ENCODE measurements around the gene ADAP1. TPM values are rescaled to one million over a fixed set of nuclear protein-coding genes. Genes with fewer than 3 reads are reported as not detected.

Gene ADAP1
- total and polyA plus RNA-seq, 2 experiments from 2014 or later = 0.24 to 1.1 TPM

- H3K9ac ChIP-seq = no peak overlapping the region
- in situ Hi-C loops (cut with MboI) = no loop called here
- H3K4me1 ChIP-seq (ENCODE audit: insufficient read depth) = no peaks in the 10 kb centered on the region
- no peaks in the 10 kb centered on the region for H3F3A ChIP-seq (ENCODE audit: insufficient read depth)
- DNase-seq = no peak
- 68 to 69% methylated on average over 26 of the region's 28 CpGs for WGBS, 2 experiments (ENCODE audit: low coverage in 1 of 2, low lambda C conversion rate in 2 of 2, missing lambda C conversion rate in 2 of 2)
- no peaks in the 10 kb centered on the region for H3K79me2 ChIP-seq (ENCODE audit: insufficient read depth)
- H3K4me3 ChIP-seq = no peak overlapping the region
- H3K4me2 ChIP-seq (ENCODE audit: unreplicated experiment) = no peak overlapping the region
- H2AFZ ChIP-seq = no peak overlapping the region
- no peaks in the 10 kb centered on the region for H3K9me2 ChIP-seq (ENCODE audit: insufficient read depth)
- H3K27ac ChIP-seq = no peak overlapping the region
- no peaks in the 10 kb centered on the region; the same call in 1 of the 2 replicates for H3K27me3 ChIP-seq (replicated peaks; ENCODE audit: insufficient read depth)
- H4K20me1 ChIP-seq (ENCODE audit: insufficient read depth) = no peaks in the 10 kb centered on the region
- no peaks in the 10 kb centered on the region for H3K9me3 ChIP-seq (ENCODE audit: low read depth)
- no peaks in the 10 kb centered on the region for H3K36me3 ChIP-seq (ENCODE audit: low read depth)
- TF ChIP-seq EZH2phosphoT487 (IDR thresholded peaks at IDR 0.05; ENCODE audit: insufficient read depth, low read depth) (no peak), EZH2 (IDR thresholded peaks at IDR 0.05; ENCODE audit: insufficient read depth, poor library complexity, severe bottlenecking) (no peak)
These were observed 5.2 kb downstream of the ADAP1 start for GRCh38 chr7:949021-949934.

GRCh38 chr7:947391-948210 is 6.9 kb downstream of the ADAP1 start:
- no peak overlapping the region for H3K27ac ChIP-seq
- H3F3A ChIP-seq (ENCODE audit: insufficient read depth) = no peaks in the 10 kb centered on the region
- no peaks in the 10 kb centered on the region for H3K4me1 ChIP-seq (ENCODE audit: insufficient read depth)
- no peak overlapping the region for H2AFZ ChIP-seq
- no peaks in the 10 kb centered on the region for H4K20me1 ChIP-seq (ENCODE audit: insufficient read depth)
- WGBS, 2 experiments (ENCODE audit: low coverage in 1 of 2, low lambda C conversion rate in 2 of 2, missing lambda C conversion rate in 2 of 2) = 66 to 72% methylated on average over 12 to 37 of the region's 37 CpGs
- DNase-seq = no peak
- no peaks in the 10 kb centered on the region for H3K36me3 ChIP-seq (ENCODE audit: low read depth)
- no peak overlapping the region for H3K4me3 ChIP-seq
- no peak overlapping the region for H3K9ac ChIP-seq
- in situ Hi-C loops (cut with MboI) = no loop called here
- no peaks in the 10 kb centered on the region for H3K9me3 ChIP-seq (ENCODE audit: low read depth)
- H3K27me3 ChIP-seq (replicated peaks; ENCODE audit: insufficient read depth) = no peaks in the 10 kb centered on the region
- no peak overlapping the region for H3K4me2 ChIP-seq (ENCODE audit: unreplicated experiment)
- no peaks in the 10 kb centered on the region for H3K9me2 ChIP-seq (ENCODE audit: insufficient read depth)
- H3K79me2 ChIP-seq (ENCODE audit: insufficient read depth) = no peaks in the 10 kb centered on the region
- no peak for TF ChIP-seq EZH2phosphoT487 (IDR thresholded peaks at IDR 0.05; ENCODE audit: insufficient read depth, low read depth)
- TF ChIP-seq EZH2 (IDR thresholded peaks at IDR 0.05; ENCODE audit: insufficient read depth, poor library complexity, severe bottlenecking) = no peak

GRCh38 chr7:946256-946996 is 8.1 kb downstream of the ADAP1 start:
- H3K9ac ChIP-seq = no peak overlapping the region
- in situ Hi-C loops (cut with MboI) = no loop called here
- no peaks in the 10 kb centered on the region for H4K20me1 ChIP-seq (ENCODE audit: insufficient read depth)
- 53 to 55% methylated on average over 19 to 29 of the region's 29 CpGs for WGBS, 2 experiments (ENCODE audit: low coverage in 1 of 2, low lambda C conversion rate in 2 of 2, missing lambda C conversion rate in 2 of 2)
- H3K9me3 ChIP-seq (ENCODE audit: low read depth) = no peaks in the 10 kb centered on the region
- H3K9me2 ChIP-seq (ENCODE audit: insufficient read depth) = no peaks in the 10 kb centered on the region
- no peak overlapping the region for H2AFZ ChIP-seq
- no peak overlapping the region for H3K27ac ChIP-seq
- no peaks in the 10 kb centered on the region for H3K79me2 ChIP-seq (ENCODE audit: insufficient read depth)
- H3K4me1 ChIP-seq (ENCODE audit: insufficient read depth) = no peaks in the 10 kb centered on the region
- peaks cover 7% of the 10 kb centered on the region for H3K27me3 ChIP-seq (replicated peaks; ENCODE audit: insufficient read depth)
- H3K36me3 ChIP-seq (ENCODE audit: low read depth) = no peaks in the 10 kb centered on the region
- no peaks in the 10 kb centered on the region for H3F3A ChIP-seq (ENCODE audit: insufficient read depth)
- H3K4me2 ChIP-seq (ENCODE audit: unreplicated experiment) = no peak overlapping the region
- no peak for DNase-seq
- TF ChIP-seq EZH2phosphoT487 (IDR thresholded peaks at IDR 0.05; ENCODE audit: insufficient read depth, low read depth) = no peak
- no peak for TF ChIP-seq EZH2 (IDR thresholded peaks at IDR 0.05; ENCODE audit: insufficient read depth, poor library complexity, severe bottlenecking)
- H3K4me3 ChIP-seq = no peak overlapping the region
